GM18873 (cell line): ENCODE measurements around the gene MBD3L3.
"Not testable (repeated sequence)": the region's sequence is repeated elsewhere in the genome, so short reads cannot be mapped to it uniquely, and the experiment has no call there.

Source experiments
- ATAC-seq: cut with Tn5 transposase; IDR thresholded peaks from one replicate; pipeline ENCODE4 v1.9.1; 2021; ENCODE audit warnings: mild to moderate bottlenecking, moderate library complexity, moderate number of reproducible peaks; ENCODE audit not compliant: unreplicated experiment, low FRiP score

MBD3L3 gene

DNA sequence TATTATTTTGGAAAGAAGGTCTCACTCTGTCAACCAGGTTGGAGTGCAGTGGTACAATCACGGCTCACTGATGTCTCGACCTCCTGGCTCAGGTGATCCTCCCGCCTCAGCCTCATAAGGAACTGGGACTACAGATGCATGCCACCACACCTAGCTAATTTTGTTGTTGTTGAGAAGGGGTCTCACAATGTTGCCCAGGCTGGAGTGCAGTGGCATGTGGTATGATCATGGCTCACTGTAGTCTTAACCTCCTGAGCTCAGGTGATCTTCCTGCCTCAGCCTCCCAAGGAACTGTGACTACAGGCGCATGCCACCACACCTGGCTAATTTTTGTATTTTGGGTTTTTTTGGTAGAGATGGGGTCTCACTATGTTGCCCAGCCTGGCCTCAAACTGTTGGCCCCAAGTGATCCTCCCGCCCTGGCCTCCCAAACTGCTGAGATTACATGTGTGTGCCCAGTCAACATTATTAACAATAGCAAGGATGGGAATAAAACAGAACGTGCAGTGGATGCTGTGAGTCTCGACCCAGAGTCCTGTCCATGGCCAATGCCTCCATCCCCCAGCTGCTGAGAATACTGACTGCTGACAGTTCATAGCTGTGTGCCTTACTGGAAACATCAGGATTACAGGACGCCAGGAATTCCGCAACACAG is 5.4 kb upstream of the MBD3L3 start:
- ATAC-seq = no peak

GRCh38 chr19:7063339-7063738 is 4.9 kb upstream of the MBD3L3 start:
- ATAC-seq = no peak

DNA sequence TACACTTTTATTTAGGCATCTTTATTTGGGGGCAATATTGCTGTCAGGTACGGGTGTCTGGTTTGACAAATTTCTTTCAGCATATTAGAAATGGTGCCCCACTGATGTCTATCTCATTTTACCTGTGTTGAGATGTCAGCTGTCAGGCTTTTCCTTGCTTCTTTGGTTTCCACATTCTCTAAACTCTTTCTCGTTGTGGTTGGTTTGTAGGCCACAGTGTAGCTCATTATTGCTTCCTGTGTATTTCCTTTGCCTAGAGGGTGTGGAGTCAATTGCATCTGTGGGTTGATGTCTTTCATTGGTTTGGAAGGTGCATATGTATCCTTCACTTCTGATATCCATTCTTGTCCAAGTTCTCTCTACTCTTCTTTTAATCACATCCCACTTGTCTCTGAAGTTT is 1.5 kb upstream of the MBD3L3 start:
- ATAC-seq = not testable (repeated sequence)

GRCh38 chr19:7056371-7056770 is 2.1 kb downstream of the MBD3L3 start:
- not testable (repeated sequence) for ATAC-seq

DNA sequence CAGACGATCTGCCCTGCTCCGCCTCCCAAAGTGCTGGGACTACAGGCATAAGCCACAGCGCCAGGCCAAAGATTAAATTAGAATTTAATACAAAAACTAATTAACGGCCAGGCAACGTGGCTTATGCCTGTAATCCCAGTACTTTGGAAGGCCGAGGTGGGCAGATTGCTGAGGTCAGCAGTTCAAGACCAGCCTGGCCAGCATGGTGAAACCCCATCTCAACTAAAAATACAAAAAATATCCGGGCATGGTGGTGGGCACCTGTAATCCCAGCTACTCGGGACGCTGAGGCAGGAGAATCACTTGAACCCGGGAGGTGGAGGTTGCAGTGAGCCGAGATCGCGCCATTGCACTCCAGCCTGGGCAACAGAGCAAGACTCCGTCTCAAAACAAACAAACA is 2.8 kb downstream of the MBD3L3 start:
- ATAC-seq = not testable (repeated sequence)

- ATAC-seq = not testable (repeated sequence)
Observed at GRCh38 chr19:7054635-7055368, 3.7 kb downstream of the MBD3L3 start.

- not testable (repeated sequence) for ATAC-seq
Observed at GRCh38 chr19:7052896-7053295, 5.6 kb downstream of the MBD3L3 start.

DNA sequence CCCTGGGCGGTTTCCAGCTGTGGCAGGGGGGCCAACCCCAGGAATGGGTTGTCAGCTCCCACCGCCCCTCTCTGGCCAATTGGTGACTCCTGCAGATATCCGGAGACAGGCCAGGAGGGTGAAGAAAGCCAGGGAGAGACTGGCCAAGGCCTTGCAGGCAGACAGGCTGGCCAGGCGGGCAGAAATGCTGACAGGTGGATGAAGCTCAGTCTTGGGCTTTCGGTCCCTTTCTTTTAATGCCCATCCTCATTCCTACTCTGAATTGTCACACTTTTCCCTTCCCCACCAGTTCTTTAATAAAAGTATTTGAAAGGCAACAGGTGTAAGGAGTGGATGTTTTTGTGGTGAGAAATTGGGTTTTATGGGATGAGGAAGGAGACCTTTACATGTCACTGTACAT is 7.1 kb downstream of the MBD3L3 start:
- not testable (repeated sequence) for ATAC-seq

DNA sequence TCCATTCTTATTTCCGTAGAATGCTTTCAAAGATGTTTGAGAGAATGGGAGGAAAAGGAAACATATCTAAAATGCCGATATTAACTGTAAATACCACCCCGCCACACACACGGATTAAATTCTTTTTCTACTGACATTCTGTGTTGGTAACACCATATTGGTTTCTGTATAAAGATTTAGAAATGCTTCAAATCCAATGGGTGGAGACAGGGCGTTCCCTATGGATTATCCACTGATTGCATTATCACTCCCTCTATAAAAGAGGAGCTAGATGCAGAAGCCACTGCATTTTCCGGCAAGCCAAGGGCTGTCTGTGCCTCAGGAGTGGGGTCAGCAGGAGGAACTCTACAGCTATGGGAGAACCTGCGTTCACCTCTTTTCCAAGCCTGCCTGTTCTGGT is 9.5 kb downstream of the MBD3L3 start, which contains the start of gene MBD3L2:
Gene MBD3L2, plus strand, starts transcription at position 301 of the 400 bp plus-strand sequence. Its CDS starts 53 bp downstream, at position 354.
- ATAC-seq = not testable (repeated sequence)

GRCh38 chr19:7041563-7041962 is 16.9 kb downstream of the MBD3L3 start:
- not testable (repeated sequence) for ATAC-seq

GRCh38 chr19:7040079-7040478 is 18.4 kb downstream of the MBD3L3 start, which contains the start of gene MBD3L4:
MBD3L4 (minus strand) TSS chr19:7040179; CDS start chr19:7040144, 35 bp downstream.
- ATAC-seq = not testable (repeated sequence)

- ATAC-seq = not testable (repeated sequence)
Observed at GRCh38 chr19:7030278-7030677, 28.2 kb downstream of the MBD3L3 start, which contains the start of gene MBD3L5. MBD3L5 (plus strand) TSS chr19:7030578; CDS start chr19:7030612, 34 bp downstream.

DNA sequence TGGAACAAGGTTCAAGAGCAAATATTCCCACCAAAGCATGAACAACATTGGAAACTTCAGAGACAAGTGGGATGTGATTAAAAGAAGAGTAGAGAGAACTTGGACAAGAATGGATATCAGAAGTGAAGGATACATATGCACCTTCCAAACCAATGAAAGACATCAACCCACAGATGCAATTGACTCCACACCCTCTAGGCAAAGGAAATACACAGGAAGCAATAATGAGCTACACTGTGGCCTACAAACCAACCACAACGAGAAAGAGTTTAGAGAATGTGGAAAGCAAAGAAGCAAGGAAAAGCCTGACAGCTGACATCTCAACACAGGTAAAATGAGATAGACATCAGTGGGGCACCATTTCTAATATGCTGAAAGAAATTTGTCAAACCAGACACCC is 29.7 kb downstream of the MBD3L3 start:
- not testable (repeated sequence) for ATAC-seq

- ATAC-seq = not testable (repeated sequence)
Observed at GRCh38 chr19:7021331-7021730, 37.1 kb downstream of the MBD3L3 start, which contains the start of gene MBD3L2B. MBD3L2B (minus strand) TSS chr19:7021431; CDS start chr19:7021397, 34 bp downstream.

- ATAC-seq = no peak
Observed at GRCh38 chr19:7018828-7019227, 39.6 kb downstream of the MBD3L3 start.

DNA sequence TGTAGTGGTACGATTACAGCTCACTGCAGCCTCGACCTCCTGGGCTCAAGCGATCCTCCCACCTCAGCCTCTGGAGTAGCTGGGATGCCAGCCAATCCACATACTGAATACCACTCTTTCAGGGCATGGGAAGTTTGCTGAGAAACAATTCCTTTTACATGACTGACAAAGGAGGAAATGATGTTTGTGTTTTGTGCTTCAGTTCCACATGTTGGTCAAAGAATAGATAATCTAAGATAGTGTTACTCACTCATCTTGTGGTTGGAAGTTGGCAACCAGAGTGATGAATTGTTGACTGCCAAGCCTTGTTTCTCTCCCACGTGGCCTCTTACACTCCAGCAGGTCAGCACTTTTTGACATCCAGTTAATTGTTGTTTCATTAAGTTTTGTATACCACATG is 44.8 kb downstream of the MBD3L3 start:
- no peak for ATAC-seq

GRCh38 chr19:7010722-7011593 is 47.5 kb downstream of the MBD3L3 start:
- ATAC-seq = no peak

DNA sequence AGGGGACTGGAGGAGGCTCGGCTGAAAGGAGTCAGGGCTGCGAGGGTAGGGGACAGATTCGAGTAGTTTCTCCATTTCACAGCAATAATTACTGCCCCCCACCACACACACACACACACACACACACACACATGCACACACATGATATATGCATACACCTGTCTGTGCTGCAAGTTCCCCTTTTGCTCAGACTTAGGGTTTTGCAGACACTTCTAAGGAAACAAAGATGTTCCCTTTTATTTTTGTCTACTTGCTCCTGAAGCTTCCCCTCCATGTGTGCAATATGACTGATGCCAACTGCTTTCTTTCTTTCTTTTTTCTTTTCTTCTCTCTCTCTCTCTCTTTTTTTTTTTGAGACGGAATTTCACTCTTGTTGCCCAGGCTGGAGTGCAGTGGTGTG is 50.6 kb downstream of the MBD3L3 start:
- ATAC-seq = no peak
